HepG2 (cell line): ENCODE measurements around the gene STK25. TPM values are rescaled to one million over a fixed set of nuclear protein-coding genes. Genes with fewer than 3 reads are reported as not detected.

Experiments used
- ATAC-seq: fragments of 200-7000 bp; cut with Tn5 transposase; 3 replicates; pipeline ENCODE4 v1.9.1; 2020; ENCODE audit warnings: mild to moderate bottlenecking, moderate library complexity
- BruUV-seq: library from RNA; stranded (reverse); fragments of 400-500 nt; replicated peaks from 2 replicates; lab custom pipeline; 2021; lab: Mats Ljungman, UMichigan
- CTCF ChIA-PET: fragments of 300-600 bp; formaldehyde crosslinking; extraction: SDS; loops from one replicate; lab custom pipeline; 2021; ENCODE audit warnings: low total read pairs, inconsistent platforms, low intra/inter-chr PET ratio; lab: Yijun Ruan, JAX
- POLR2A ChIA-PET: fragments of 350-600 bp; sonication (Branson Sonifier 250); formaldehyde crosslinking; loops from one replicate; lab custom pipeline; 2020; ENCODE audit warnings: antibody characterized with exemption, inconsistent platforms; lab: Yijun Ruan, JAX
- DNase-seq: peaks from one replicate; pipeline ENCODE4 v3.0.0-alpha.2; 2015; ENCODE audit warnings: low spot score
- FAIRE-seq: peaks from 3 replicates; lab custom pipeline; 2011; peaks lifted over from hg19 to GRCh38; lab: Jason Lieb, UNC
- H2AFZ ChIP-seq: one replicate; pipeline ENCODE4 v1.6.1; 2011; ENCODE audit warnings: low read length, inconsistent platforms
- H3K27ac ChIP-seq: fragments of 300-600 bp; 3 replicates; pipeline ENCODE4 v1.8.0; 2011; ENCODE audit warnings: mixed run types, mild to moderate bottlenecking, mixed read lengths, low read length, inconsistent platforms; ENCODE audit not compliant: insufficient read depth; ENCODE audit errors: extremely low read length
- H3K27me3 ChIP-seq, 2 experiments: fragments of 200-600 bp in 1 of 2; 2 replicates in 1 of 2; 3 replicates in 1 of 2; pipeline versions ENCODE4 v1.6.0 to v1.8.0; 2011; ENCODE audit warnings: low read length in 2 of 2, mild to moderate bottlenecking in 2 of 2, moderate library complexity in 2 of 2, inconsistent platforms in 1 of 2; ENCODE audit not compliant: insufficient read depth in 2 of 2, control insufficient read depth in 1 of 2
- H3K36me3 ChIP-seq, 2 experiments: fragments of 200-600 bp in 1 of 2; replicated peaks in 1 of 2; 2 replicates in 1 of 2; 3 replicates in 1 of 2; pipeline versions ENCODE4 v1.5.1 to v1.8.0; 2011; ENCODE audit warnings: low read length in 2 of 2, inconsistent platforms in 1 of 2; ENCODE audit not compliant: insufficient read depth in 2 of 2, control insufficient read depth in 1 of 2
- H3K4me1 ChIP-seq: 2 replicates; pipeline ENCODE4 v1.5.1; 2012; ENCODE audit warnings: low read length, inconsistent platforms; ENCODE audit not compliant: insufficient read depth
- H3K4me2 ChIP-seq: 2 replicates; pipeline ENCODE4 v1.6.0; 2011; ENCODE audit warnings: low read depth, low read length, inconsistent platforms
- H3K4me3 ChIP-seq, 3 experiments: fragments of 200-600 bp in 1 of 3; sonication (generic), shearing (Covaris generic) in 1 of 3; replicated peaks in 1 of 3; 2 replicates each; pipeline ENCODE4 v1.5.1; 2011 to 2016; ENCODE audit warnings: low read length in 3 of 3, inconsistent platforms in 2 of 3, low read depth in 2 of 3, mild to moderate bottlenecking in 2 of 3, control low read depth in 1 of 3, mixed read lengths in 1 of 3; ENCODE audit not compliant: insufficient read depth in 1 of 3
- H3K79me2 ChIP-seq: one replicate; pipeline ENCODE4 v1.6.1; 2011; ENCODE audit warnings: low read length, inconsistent platforms; ENCODE audit not compliant: insufficient read depth
- H3K9ac ChIP-seq: 2 replicates; pipeline ENCODE4 v1.6.0; 2011; ENCODE audit warnings: mild to moderate bottlenecking, low read depth, low read length, inconsistent platforms; ENCODE audit not compliant: insufficient read depth
- H3K9me3 ChIP-seq: 2 replicates; pipeline ENCODE4 v1.5.1; 2012; ENCODE audit warnings: mild to moderate bottlenecking, low read length
- H4K20me1 ChIP-seq: 2 replicates; pipeline ENCODE4 v1.6.0; 2011; ENCODE audit warnings: inconsistent platforms, mild to moderate bottlenecking, low read length, moderate library complexity; ENCODE audit not compliant: insufficient read depth
- AGO2 ChIP-seq: fragments of 200-400 bp; formaldehyde crosslinking; optimal IDR thresholded peaks from 2 replicates; pipeline ENCODE3; 2017; ENCODE audit warnings: mild to moderate bottlenecking, low read depth, low read length, moderate library complexity
- ZFX ChIP-seq: sonication (generic); formaldehyde crosslinking; IDR thresholded peaks from 2 replicates; pipeline ENCODE4 v1.4.0; 2020; ENCODE audit warnings: mild to moderate bottlenecking, low read depth, missing genetic modification reagents, moderate library complexity
- ZNF263 ChIP-seq: sonication (generic); formaldehyde crosslinking; IDR thresholded peaks from 2 replicates; pipeline ENCODE4 v1.4.0; 2020; ENCODE audit warnings: missing genetic modification reagents
- ZNF503 ChIP-seq: sonication (generic); formaldehyde crosslinking; IDR thresholded peaks from 2 replicates; pipeline ENCODE4 v1.4.0; 2020; ENCODE audit warnings: missing genetic modification reagents
- ZNF768 ChIP-seq: sonication (generic); formaldehyde crosslinking; IDR thresholded peaks from 2 replicates; pipeline ENCODE4 v1.4.0; 2020; ENCODE audit warnings: missing genetic modification reagents
- ZSCAN22 ChIP-seq: sonication (generic); formaldehyde crosslinking; IDR thresholded peaks from 2 replicates; pipeline ENCODE4 v1.4.0; 2020; ENCODE audit warnings: mild to moderate bottlenecking, missing genetic modification reagents
- WGBS: methylation state at CpG from one replicate; pipeline ENCODE4 v1.1.6; 2017; ENCODE audit warnings: low lambda C conversion rate; 5-methylcytosine and 5-hydroxymethylcytosine counted together
- in situ Hi-C: cut with HindIII; loops from 2 replicates; pipeline ENCODE4 v1.10.0; 2017; ENCODE audit warnings: low pct_unique_long_range_greater_than_20kb; ENCODE audit not compliant: extremely low pct_ligation_motif_present
- intact Hi-C: fragments of 100-400 bp; cut with micrococcal nuclease; formaldehyde crosslinking; loops from one replicate; pipeline ENCODE4 v1.10.0; 2022; ENCODE audit not compliant: unreplicated experiment
- polyA plus RNA-seq, 8 experiments: library from polyadenylated mRNA; depleted of rRNA in 3 of 8; stranded (reverse) in 7 of 8; unstranded in 1 of 8; fragments of >200 nt; fragmentation: Illumina TruSeq in 4 of 8; extraction: Trizol in 4 of 8; gene quantifications; 2 replicates each; pipeline versions ENCODE4 v1.2.1 to v1.2.3, GENCODE V29; 2011 to 2016; ENCODE audit warnings: low read depth in 4 of 8, missing spikeins in 1 of 8, mixed read lengths in 1 of 8; ENCODE audit not compliant: insufficient read depth in 1 of 8
- total RNA-seq, 5 experiments: library from RNA; depleted of rRNA; stranded (reverse); fragments of >200 nt; fragmentation: Illumina TruSeq; extraction: Trizol; gene quantifications; 2 replicates each; pipeline ENCODE4 v1.2.3, GENCODE V29; 2016; ENCODE audit warnings: low read depth in 1 of 5
- TF ChIP-seq, protein P1 (sequence below): IDR thresholded peaks from 2 replicates; pipeline ENCODE4 v1.6.1; 2012; ENCODE audit warnings: inconsistent platforms

Gene STK25
- total and polyA plus RNA-seq, 2 of the 13 experiments (the other 11 are each of a cell fraction or from before 2014, with no cell fraction given): 177 to 481 TPM

DNA sequence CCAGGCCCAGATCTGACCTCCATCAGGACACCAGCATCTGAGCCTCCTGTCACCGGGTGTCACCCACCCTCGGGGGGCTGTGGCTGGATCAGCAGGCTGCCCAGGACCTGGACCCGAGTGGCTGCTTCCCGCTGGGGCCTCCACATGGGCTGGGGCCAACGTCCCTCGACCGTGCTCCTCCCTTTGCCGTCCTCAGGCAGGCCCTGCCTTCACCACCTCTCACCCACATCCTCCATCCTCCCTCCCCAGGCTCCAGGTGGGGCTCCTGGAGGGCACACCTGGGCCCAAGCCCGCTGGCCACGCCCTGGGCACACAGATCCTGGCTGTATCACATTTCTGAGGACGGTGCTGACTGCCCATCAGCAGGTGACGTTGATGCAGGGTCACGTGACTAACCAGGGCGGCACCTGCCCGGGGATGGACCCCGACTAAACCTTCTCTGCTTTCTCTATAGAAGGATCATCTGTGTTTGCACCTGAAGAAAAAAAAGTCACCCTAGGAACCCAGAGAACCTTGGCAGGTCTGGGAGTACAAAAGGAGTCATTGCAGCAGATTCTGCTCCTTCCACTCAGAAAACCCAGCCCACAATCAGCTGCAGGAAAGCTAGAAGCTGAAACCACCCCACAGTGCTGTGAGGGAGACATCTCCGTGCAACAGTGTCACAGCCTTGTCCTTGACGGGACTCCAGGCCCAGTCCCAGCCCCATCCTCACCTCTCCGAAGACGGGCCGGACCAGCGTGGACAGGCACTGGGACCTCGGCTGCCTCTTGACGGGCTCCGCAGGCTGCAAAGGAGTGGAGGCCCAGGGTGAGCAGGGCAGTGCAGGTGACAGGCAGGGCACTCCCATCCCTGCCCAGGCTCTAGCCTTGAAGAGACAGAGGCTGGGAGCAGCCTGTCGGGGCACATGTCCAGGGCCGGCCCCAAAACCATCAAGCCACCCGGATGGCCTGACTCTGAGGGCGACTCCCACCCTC is 11.2 kb downstream of the STK25 start:
- no TSS peak for BruUV-seq
- no peak for ATAC-seq
- no peaks in the 10 kb centered on the region for H3K27me3 ChIP-seq
- no peak for FAIRE-seq
- H3K9me3 ChIP-seq: no peaks in the 10 kb centered on the region
- H4K20me1 ChIP-seq: no peaks in the 10 kb centered on the region
- POLR2A ChIA-PET: no interaction called here
- WGBS: 97% methylated on average over 18 of the region's 29 CpGs
- no peak overlapping the region for H3K4me3 ChIP-seq
- no peak overlapping the region for H3K27ac ChIP-seq
- no peak for DNase-seq
- intact Hi-C loops: no loop called here
- H2AFZ ChIP-seq: no peak overlapping the region
- no peak for TF ChIP-seq ZSCAN22 (CRISPR knock-in tag)
- 0 out of 2 replicates have a peak, but pooled peaks have one; percentile 4 for TF ChIP-seq ZNF768 (CRISPR knock-in tag)
- TF ChIP-seq AGO2: peak; percentile 28
- 0 out of 2 replicates have a peak, but pooled peaks have one; percentile 14 for TF ChIP-seq ZFX (CRISPR knock-in tag)
- 0 out of 2 replicates have a peak, but pooled peaks have one; percentile 22 for TF ChIP-seq ZNF263 (CRISPR knock-in tag)
- TF ChIP-seq, protein P1, sequence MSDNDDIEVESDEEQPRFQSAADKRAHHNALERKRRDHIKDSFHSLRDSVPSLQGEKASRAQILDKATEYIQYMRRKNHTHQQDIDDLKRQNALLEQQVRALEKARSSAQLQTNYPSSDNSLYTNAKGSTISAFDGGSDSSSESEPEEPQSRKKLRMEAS: 0 out of 2 replicates have a peak, but pooled peaks have one; percentile 14
- no peak for TF ChIP-seq ZNF503 (CRISPR knock-in tag)
- TF ChIP-seq, all 625 proteins: peak for 5
- no peaks in the 10 kb centered on the region for H3K4me1 ChIP-seq
- no peak overlapping the region for H3K4me2 ChIP-seq
- no peak overlapping the region for H3K9ac ChIP-seq
- H3K79me2 ChIP-seq: peaks cover 18% of the 10 kb centered on the region
- CTCF ChIA-PET: no interaction called here
- H3K36me3 ChIP-seq: peaks cover 46 to 82% of the 10 kb centered on the region in 2 experiments
- in situ Hi-C loops: no loop called here
